Measurements from ENCODE around the gene ACSM6.

ACSM6 gene

GRCh38 chr10:95193944-95194343 is at the start of gene ACSM6:
ACSM6 (plus strand) TSS chr10:95194238; CDS start chr10:95194486, 248 bp downstream.
- H3K27me3 ChIP-seq (ENCODE audit: control insufficient read depth, insufficient read depth, low read length): no peaks in the 10 kb centered on the region
- H3K27ac ChIP-seq (ENCODE audit: low read depth, low read length): no peak within 1 kb of the TSS
- H3K4me1 ChIP-seq (ENCODE audit: control insufficient read depth, insufficient read depth, low read length): peaks cover 25% of the 10 kb centered on the region
- H3K9me3 ChIP-seq (ENCODE audit: control insufficient read depth, insufficient read depth, low read length): no peaks in the 10 kb centered on the region
- H3K9ac ChIP-seq (ENCODE audit: low read depth, low read length): no peak within 1 kb of the TSS
- no peaks in the 10 kb centered on the region for H3K36me3 ChIP-seq (ENCODE audit: control insufficient read depth, insufficient read depth, low read length)
- no peak within 1 kb of the TSS for H3K4me3 ChIP-seq (ENCODE audit: low read depth, low read length)

- no peak overlapping the region for H3K9ac ChIP-seq (ENCODE audit: low read depth, low read length)
- H3K36me3 ChIP-seq (ENCODE audit: control insufficient read depth, insufficient read depth, low read length): no peaks in the 10 kb centered on the region
- no peak overlapping the region for H3K4me3 ChIP-seq (ENCODE audit: low read depth, low read length)
- no peaks in the 10 kb centered on the region for H3K27me3 ChIP-seq (ENCODE audit: control insufficient read depth, insufficient read depth, low read length)
- H3K9me3 ChIP-seq (ENCODE audit: control insufficient read depth, insufficient read depth, low read length): no peaks in the 10 kb centered on the region
- H3K27ac ChIP-seq (ENCODE audit: low read depth, low read length): no peak overlapping the region
- H3K4me1 ChIP-seq (ENCODE audit: control insufficient read depth, insufficient read depth, low read length): no peaks in the 10 kb centered on the region
Measured at GRCh38 chr10:95168694-95169093, 25.3 kb upstream of the ACSM6 start.

- no peaks in the 10 kb centered on the region for H3K36me3 ChIP-seq (ENCODE audit: control insufficient read depth, insufficient read depth, low read length)
- no peaks in the 10 kb centered on the region for H3K9me3 ChIP-seq (ENCODE audit: control insufficient read depth, insufficient read depth, low read length)
- no peaks in the 10 kb centered on the region for H3K27me3 ChIP-seq (ENCODE audit: control insufficient read depth, insufficient read depth, low read length)
- no peak overlapping the region for H3K4me3 ChIP-seq (ENCODE audit: low read depth, low read length)
- no peak overlapping the region for H3K9ac ChIP-seq (ENCODE audit: low read depth, low read length)
- H3K4me1 ChIP-seq (ENCODE audit: control insufficient read depth, insufficient read depth, low read length): no peaks in the 10 kb centered on the region
- no peak overlapping the region for H3K27ac ChIP-seq (ENCODE audit: low read depth, low read length)
Measured at GRCh38 chr10:95169522-95169921, 24.5 kb upstream of the ACSM6 start.

GRCh38 chr10:95170790-95171189 is 23.2 kb upstream of the ACSM6 start:
- no peak overlapping the region for H3K27ac ChIP-seq (ENCODE audit: low read depth, low read length)
- H3K27me3 ChIP-seq (ENCODE audit: control insufficient read depth, insufficient read depth, low read length): no peaks in the 10 kb centered on the region
- no peaks in the 10 kb centered on the region for H3K9me3 ChIP-seq (ENCODE audit: control insufficient read depth, insufficient read depth, low read length)
- no peaks in the 10 kb centered on the region for H3K4me1 ChIP-seq (ENCODE audit: control insufficient read depth, insufficient read depth, low read length)
- H3K4me3 ChIP-seq (ENCODE audit: low read depth, low read length): no peak overlapping the region
- H3K36me3 ChIP-seq (ENCODE audit: control insufficient read depth, insufficient read depth, low read length): no peaks in the 10 kb centered on the region
- H3K9ac ChIP-seq (ENCODE audit: low read depth, low read length): no peak overlapping the region

DNA sequence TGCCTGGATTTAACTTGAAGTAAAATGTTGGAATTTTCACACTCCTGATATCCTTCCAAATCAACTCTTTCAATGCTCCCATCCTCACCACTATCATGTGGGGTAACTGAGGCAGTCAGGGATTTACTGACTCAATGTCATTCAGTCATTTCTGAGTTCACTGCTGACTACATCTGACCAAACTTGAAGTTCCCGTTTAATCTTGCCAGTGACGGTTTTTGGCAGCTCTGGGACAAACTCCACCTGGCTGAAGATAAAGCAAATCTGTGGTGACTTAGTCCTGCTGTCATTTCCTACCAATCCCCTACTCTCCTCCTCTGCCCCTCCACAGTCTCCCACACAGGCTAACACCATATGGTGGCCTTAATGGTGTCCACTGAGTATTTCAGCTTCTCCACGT is 22.7 kb upstream of the ACSM6 start:
- Histone ChIP-seq H3K9ac (ENCODE audit: low read depth, low read length) (no peak overlapping the region), H3K4me1 (ENCODE audit: control insufficient read depth, insufficient read depth, low read length) (no peaks in the 10 kb centered on the region), H3K27me3 (ENCODE audit: control insufficient read depth, insufficient read depth, low read length) (no peaks in the 10 kb centered on the region), H3K9me3 (ENCODE audit: control insufficient read depth, insufficient read depth, low read length) (no peaks in the 10 kb centered on the region), H3K27ac (ENCODE audit: low read depth, low read length) (no peak overlapping the region), H3K4me3 (ENCODE audit: low read depth, low read length) (no peak overlapping the region), H3K36me3 (ENCODE audit: control insufficient read depth, insufficient read depth, low read length) (no peaks in the 10 kb centered on the region)

DNA sequence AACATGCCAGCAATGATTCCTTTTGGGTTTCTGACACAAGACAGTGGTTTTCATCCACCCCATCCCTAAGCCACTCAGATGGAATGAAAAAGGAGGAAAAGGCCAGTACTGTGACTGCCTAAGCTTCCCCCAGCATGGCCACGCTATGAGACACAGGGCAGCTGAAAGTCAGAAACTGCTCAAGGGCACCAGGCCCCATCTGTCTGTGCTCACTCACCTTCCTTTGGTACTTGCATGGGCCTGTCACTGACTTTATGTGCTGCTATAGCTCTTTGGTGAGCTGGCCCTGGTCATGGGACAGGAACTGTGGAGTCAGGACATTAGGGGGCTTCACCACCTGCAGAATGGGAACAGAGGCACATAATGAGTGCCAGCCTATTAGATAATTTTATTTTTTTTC is 21.2 kb upstream of the ACSM6 start:
- Histone ChIP-seq H3K9ac (ENCODE audit: low read depth, low read length) (no peak overlapping the region), H3K27ac (ENCODE audit: low read depth, low read length) (no peak overlapping the region), H3K4me3 (ENCODE audit: low read depth, low read length) (no peak overlapping the region), H3K9me3 (ENCODE audit: control insufficient read depth, insufficient read depth, low read length) (no peaks in the 10 kb centered on the region), H3K36me3 (ENCODE audit: control insufficient read depth, insufficient read depth, low read length) (no peaks in the 10 kb centered on the region), H3K27me3 (ENCODE audit: control insufficient read depth, insufficient read depth, low read length) (no peaks in the 10 kb centered on the region), H3K4me1 (ENCODE audit: control insufficient read depth, insufficient read depth, low read length) (no peaks in the 10 kb centered on the region)

DNA sequence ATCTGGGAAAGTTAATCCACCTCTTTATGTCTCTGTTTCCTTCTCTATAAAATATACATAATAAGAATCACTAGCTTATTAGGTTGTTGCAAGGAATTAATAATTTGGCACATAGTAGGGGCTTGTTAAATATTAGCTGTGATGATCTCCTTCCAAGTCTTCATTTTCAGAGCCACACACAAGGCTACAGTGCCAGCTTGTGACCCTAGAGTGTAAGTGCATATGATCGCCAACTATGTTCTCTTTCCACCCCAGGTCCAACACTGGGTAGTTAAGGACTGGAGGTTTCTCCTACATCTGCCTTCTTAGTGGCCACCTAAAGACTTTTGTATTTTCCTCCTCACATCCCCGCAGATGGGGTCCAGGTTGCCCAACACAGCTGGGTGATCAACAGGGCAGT is 17.9 kb upstream of the ACSM6 start:
- no peaks in the 10 kb centered on the region for H3K27me3 ChIP-seq (ENCODE audit: control insufficient read depth, insufficient read depth, low read length)
- no peak overlapping the region for H3K27ac ChIP-seq (ENCODE audit: low read depth, low read length)
- no peaks in the 10 kb centered on the region for H3K4me1 ChIP-seq (ENCODE audit: control insufficient read depth, insufficient read depth, low read length)
- H3K36me3 ChIP-seq (ENCODE audit: control insufficient read depth, insufficient read depth, low read length): no peaks in the 10 kb centered on the region
- no peak overlapping the region for H3K9ac ChIP-seq (ENCODE audit: low read depth, low read length)
- H3K4me3 ChIP-seq (ENCODE audit: low read depth, low read length): no peak overlapping the region
- H3K9me3 ChIP-seq (ENCODE audit: control insufficient read depth, insufficient read depth, low read length): no peaks in the 10 kb centered on the region

- Histone ChIP-seq H3K36me3 (ENCODE audit: control insufficient read depth, insufficient read depth, low read length) (no peaks in the 10 kb centered on the region), H3K9ac (ENCODE audit: low read depth, low read length) (no peak overlapping the region), H3K27ac (ENCODE audit: low read depth, low read length) (no peak overlapping the region), H3K9me3 (ENCODE audit: control insufficient read depth, insufficient read depth, low read length) (no peaks in the 10 kb centered on the region), H3K4me1 (ENCODE audit: control insufficient read depth, insufficient read depth, low read length) (peaks cover 6% of the 10 kb centered on the region), H3K27me3 (ENCODE audit: control insufficient read depth, insufficient read depth, low read length) (no peaks in the 10 kb centered on the region), H3K4me3 (ENCODE audit: low read depth, low read length) (no peak overlapping the region)
Measured at GRCh38 chr10:95177429-95177828, 16.6 kb upstream of the ACSM6 start.

- H3K4me3 ChIP-seq (ENCODE audit: low read depth, low read length): no peak overlapping the region
- H3K27ac ChIP-seq (ENCODE audit: low read depth, low read length): no peak overlapping the region
- no peak overlapping the region for H3K9ac ChIP-seq (ENCODE audit: low read depth, low read length)
- no peaks in the 10 kb centered on the region for H3K9me3 ChIP-seq (ENCODE audit: control insufficient read depth, insufficient read depth, low read length)
- H3K36me3 ChIP-seq (ENCODE audit: control insufficient read depth, insufficient read depth, low read length): no peaks in the 10 kb centered on the region
- H3K27me3 ChIP-seq (ENCODE audit: control insufficient read depth, insufficient read depth, low read length): no peaks in the 10 kb centered on the region
- peaks cover 11% of the 10 kb centered on the region for H3K4me1 ChIP-seq (ENCODE audit: control insufficient read depth, insufficient read depth, low read length)
Measured at GRCh38 chr10:95178266-95178665, 15.8 kb upstream of the ACSM6 start.

GRCh38 chr10:95178797-95179196 is 15.2 kb upstream of the ACSM6 start:
- Histone ChIP-seq H3K27me3 (ENCODE audit: control insufficient read depth, insufficient read depth, low read length) (no peaks in the 10 kb centered on the region), H3K9me3 (ENCODE audit: control insufficient read depth, insufficient read depth, low read length) (no peaks in the 10 kb centered on the region), H3K36me3 (ENCODE audit: control insufficient read depth, insufficient read depth, low read length) (no peaks in the 10 kb centered on the region), H3K27ac (ENCODE audit: low read depth, low read length) (no peak overlapping the region), H3K4me3 (ENCODE audit: low read depth, low read length) (no peak overlapping the region), H3K4me1 (ENCODE audit: control insufficient read depth, insufficient read depth, low read length) (peaks cover 11% of the 10 kb centered on the region), H3K9ac (ENCODE audit: low read depth, low read length) (no peak overlapping the region)

DNA sequence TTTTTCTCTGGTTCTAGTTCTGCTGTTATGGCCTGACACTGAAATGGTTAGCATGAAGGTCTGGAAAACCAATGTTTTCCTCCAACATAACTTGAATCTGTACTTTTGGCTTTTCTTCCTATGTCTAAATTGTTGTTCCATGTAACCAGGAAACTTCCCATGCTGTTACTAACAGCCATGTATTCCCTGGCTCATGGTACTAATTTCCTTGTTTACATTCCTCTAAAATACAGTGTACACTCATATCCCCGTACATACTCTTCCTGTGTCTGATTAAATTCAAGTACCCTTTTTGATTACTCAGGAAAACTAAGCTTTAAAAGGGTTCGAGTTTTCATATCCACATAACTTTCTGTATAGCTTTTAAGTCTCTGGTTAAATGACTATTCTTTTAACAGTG is 12.3 kb upstream of the ACSM6 start:
- Histone ChIP-seq H3K36me3 (ENCODE audit: control insufficient read depth, insufficient read depth, low read length) (no peaks in the 10 kb centered on the region), H3K27me3 (ENCODE audit: control insufficient read depth, insufficient read depth, low read length) (no peaks in the 10 kb centered on the region), H3K4me3 (ENCODE audit: low read depth, low read length) (no peak overlapping the region), H3K9me3 (ENCODE audit: control insufficient read depth, insufficient read depth, low read length) (no peaks in the 10 kb centered on the region), H3K4me1 (ENCODE audit: control insufficient read depth, insufficient read depth, low read length) (peaks cover 11% of the 10 kb centered on the region), H3K9ac (ENCODE audit: low read depth, low read length) (no peak overlapping the region), H3K27ac (ENCODE audit: low read depth, low read length) (no peak overlapping the region)

Measured in HUES48 (cell line).